ENCODE data around the gene SLC7A4. TPM values are rescaled to one million over a fixed set of nuclear protein-coding genes. Genes with fewer than 3 reads are reported as not detected.

Gene SLC7A4
- polyA plus RNA-seq, 10 donors, result 0.50 to 2.1 (median 1.00) TPM

- DNase-seq, result no peak
Observed at GRCh38 chr22:20999350-21000206, 32.8 kb downstream of the SLC7A4 start.

- DNase-seq, result no peak
Observed at GRCh38 chr22:20998411-20999336, 33.7 kb downstream of the SLC7A4 start.

GRCh38 chr22:20997536-20998257 is 34.7 kb downstream of the SLC7A4 start:
- no peak for DNase-seq

- DNase-seq, result no peak
Observed at GRCh38 chr22:20996598-20997535, 35.5 kb downstream of the SLC7A4 start.

- no peak for DNase-seq
Observed at GRCh38 chr22:20996031-20996410, 36.3 kb downstream of the SLC7A4 start.

- no peak for DNase-seq
Observed at GRCh38 chr22:20995329-20996030, 36.9 kb downstream of the SLC7A4 start.

- no peak for DNase-seq
Observed at GRCh38 chr22:20994902-20995241, 37.5 kb downstream of the SLC7A4 start.

- DNase-seq, result no peak
Observed at GRCh38 chr22:20994128-20994901, 38.0 kb downstream of the SLC7A4 start.

GRCh38 chr22:20993304-20994127 is 38.8 kb downstream of the SLC7A4 start:
- DNase-seq, result no peak

- no peak for DNase-seq
Observed at GRCh38 chr22:20992456-20993303, 39.7 kb downstream of the SLC7A4 start.

- DNase-seq, result no peak
Observed at GRCh38 chr22:20992056-20992442, 40.3 kb downstream of the SLC7A4 start.

- DNase-seq, result no peak
Observed at GRCh38 chr22:20991252-20992055, 40.9 kb downstream of the SLC7A4 start.

GRCh38 chr22:20990184-20991180 is 41.9 kb downstream of the SLC7A4 start:
- DNase-seq, result peak in 1 of 3 donors; percentile 5

GRCh38 chr22:20989323-20990138 is 42.8 kb downstream of the SLC7A4 start:
- DNase-seq, result peak in 1 of 3 donors; percentile 1
